GM12873 (cell line): Measurements from ENCODE around the gene GALNT13.

Source experiments
- TF ChIP-seq, protein P1 (sequence below): IDR thresholded peaks from 2 replicates; pipeline ENCODE4 v1.5.1; 2012; ENCODE audit warnings: low read depth, mild to moderate bottlenecking, moderate library complexity, low read length, control low read depth; ENCODE audit not compliant: insufficient read depth; ENCODE audit errors: missing control alignments

GALNT13 gene

GRCh38 chr2:154400563-154401290, 529.0 kb downstream of the GALNT13 start:
- TF ChIP-seq, protein P1, sequence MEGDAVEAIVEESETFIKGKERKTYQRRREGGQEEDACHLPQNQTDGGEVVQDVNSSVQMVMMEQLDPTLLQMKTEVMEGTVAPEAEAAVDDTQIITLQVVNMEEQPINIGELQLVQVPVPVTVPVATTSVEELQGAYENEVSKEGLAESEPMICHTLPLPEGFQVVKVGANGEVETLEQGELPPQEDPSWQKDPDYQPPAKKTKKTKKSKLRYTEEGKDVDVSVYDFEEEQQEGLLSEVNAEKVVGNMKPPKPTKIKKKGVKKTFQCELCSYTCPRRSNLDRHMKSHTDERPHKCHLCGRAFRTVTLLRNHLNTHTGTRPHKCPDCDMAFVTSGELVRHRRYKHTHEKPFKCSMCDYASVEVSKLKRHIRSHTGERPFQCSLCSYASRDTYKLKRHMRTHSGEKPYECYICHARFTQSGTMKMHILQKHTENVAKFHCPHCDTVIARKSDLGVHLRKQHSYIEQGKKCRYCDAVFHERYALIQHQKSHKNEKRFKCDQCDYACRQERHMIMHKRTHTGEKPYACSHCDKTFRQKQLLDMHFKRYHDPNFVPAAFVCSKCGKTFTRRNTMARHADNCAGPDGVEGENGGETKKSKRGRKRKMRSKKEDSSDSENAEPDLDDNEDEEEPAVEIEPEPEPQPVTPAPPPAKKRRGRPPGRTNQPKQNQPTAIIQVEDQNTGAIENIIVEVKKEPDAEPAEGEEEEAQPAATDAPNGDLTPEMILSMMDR, result no peak

GRCh38 chr2:154402213-154402612, 530.5 kb downstream of the GALNT13 start:
- TF ChIP-seq, protein P1, result peak; percentile 28

DNA sequence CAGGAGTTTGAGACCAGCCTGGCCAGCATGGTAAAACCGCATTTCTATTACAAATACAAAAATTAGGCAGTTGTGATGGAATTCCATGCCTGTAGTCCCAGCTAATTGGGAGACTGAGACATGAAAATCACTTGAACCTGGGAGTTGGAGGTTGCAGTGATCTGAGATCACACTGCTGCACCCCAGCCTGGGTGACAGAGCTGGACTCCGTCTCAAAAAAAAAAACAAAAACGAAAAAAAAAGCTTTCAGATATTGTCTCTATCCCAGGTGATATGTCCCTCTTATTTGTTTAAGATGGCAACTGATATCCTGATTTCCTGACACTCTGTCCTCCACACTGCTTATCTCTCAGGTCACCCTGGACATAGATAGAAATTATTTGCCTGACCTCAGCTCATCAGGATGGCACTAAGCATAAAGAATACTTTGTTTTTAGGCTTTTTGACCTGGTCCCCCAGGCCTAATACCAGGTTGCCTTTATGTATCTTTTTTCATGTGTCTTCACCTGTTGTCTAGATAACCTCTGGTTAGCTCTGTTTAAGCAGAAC, 531.6 kb downstream of the GALNT13 start:
- TF ChIP-seq, protein P1, result no peak

DNA sequence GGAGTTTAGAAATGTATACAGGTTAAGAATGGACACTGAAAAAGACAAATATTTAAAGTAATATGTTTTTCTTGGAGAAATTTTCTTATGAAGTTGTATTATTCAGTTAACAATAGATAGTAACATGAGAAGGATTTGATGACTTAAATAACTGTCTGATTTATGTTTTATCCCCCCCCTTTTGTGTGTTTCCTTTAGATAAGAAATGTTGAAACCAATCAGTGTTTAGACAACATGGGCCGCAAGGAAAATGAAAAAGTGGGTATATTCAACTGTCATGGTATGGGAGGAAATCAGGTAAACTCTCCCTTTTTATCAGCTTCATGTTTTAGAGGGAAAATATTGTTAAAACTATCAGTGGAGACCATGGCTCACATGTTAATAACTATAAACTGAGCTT, 537.1 kb downstream of the GALNT13 start:
- TF ChIP-seq, protein P1, result no peak

DNA sequence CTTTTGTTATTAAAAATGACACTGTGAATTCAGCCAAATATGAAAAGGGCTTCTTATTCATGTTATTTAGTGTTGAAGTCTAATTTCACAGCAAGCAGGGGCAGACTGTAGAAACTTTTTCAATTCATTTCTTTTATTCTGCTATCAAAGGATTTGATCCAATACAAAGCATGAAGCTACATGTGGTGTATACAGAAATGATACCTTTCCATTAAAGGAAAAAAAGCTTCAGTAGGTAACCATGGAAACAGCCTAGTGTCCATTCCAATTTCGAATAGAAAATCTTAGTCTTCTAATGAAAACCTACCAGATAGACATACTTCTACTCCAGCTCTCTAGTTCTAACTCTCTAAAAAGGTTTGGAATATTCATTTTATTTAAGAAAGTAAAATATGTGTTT, 550.5 kb downstream of the GALNT13 start:
- TF ChIP-seq, protein P1, result no peak

- TF ChIP-seq, protein P1, result no peak
These were observed 554.3 kb downstream of the GALNT13 start for GRCh38 chr2:154425994-154426393.

GRCh38 chr2:154427453-154427852, 555.7 kb downstream of the GALNT13 start:
- TF ChIP-seq, protein P1, result no peak
